ENCODE data around the gene CDK14. TPM values are rescaled to one million over a fixed set of nuclear protein-coding genes. Genes with fewer than 3 reads are reported as not detected.

CDK14 gene
- total RNA-seq, 1 experiment from 2014 or later: 39.1 TPM

DNA sequence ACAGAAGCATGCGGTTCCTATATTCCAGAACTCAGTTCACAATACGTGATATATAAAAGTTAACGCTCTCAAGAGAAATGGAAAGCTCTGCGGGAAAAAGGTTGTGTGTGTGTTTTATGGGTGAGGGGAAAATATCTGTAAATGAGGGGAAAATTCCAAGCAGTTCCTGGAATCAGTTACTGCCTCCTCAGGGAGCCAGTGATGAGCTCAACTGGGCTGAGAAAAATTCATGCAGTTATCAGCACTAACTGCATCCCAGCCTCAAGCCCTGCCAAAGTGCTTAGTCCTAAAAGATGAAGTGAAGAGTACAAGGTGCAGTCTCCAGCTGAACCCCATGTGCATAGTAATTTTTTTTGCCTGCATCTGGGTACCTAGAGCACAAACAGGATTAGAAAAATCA is 191.9 kb downstream of the CDK14 start:
- TF ChIP-seq EZH2 (IDR thresholded peaks at IDR 0.05; ENCODE audit: low read depth): no peak
- TF ChIP-seq, protein P1, sequence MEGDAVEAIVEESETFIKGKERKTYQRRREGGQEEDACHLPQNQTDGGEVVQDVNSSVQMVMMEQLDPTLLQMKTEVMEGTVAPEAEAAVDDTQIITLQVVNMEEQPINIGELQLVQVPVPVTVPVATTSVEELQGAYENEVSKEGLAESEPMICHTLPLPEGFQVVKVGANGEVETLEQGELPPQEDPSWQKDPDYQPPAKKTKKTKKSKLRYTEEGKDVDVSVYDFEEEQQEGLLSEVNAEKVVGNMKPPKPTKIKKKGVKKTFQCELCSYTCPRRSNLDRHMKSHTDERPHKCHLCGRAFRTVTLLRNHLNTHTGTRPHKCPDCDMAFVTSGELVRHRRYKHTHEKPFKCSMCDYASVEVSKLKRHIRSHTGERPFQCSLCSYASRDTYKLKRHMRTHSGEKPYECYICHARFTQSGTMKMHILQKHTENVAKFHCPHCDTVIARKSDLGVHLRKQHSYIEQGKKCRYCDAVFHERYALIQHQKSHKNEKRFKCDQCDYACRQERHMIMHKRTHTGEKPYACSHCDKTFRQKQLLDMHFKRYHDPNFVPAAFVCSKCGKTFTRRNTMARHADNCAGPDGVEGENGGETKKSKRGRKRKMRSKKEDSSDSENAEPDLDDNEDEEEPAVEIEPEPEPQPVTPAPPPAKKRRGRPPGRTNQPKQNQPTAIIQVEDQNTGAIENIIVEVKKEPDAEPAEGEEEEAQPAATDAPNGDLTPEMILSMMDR (conservative IDR thresholded peaks at IDR 0.05): no peak
- intact Hi-C loops (cut with micrococcal nuclease; ENCODE audit: unreplicated experiment): no loop called here

DNA sequence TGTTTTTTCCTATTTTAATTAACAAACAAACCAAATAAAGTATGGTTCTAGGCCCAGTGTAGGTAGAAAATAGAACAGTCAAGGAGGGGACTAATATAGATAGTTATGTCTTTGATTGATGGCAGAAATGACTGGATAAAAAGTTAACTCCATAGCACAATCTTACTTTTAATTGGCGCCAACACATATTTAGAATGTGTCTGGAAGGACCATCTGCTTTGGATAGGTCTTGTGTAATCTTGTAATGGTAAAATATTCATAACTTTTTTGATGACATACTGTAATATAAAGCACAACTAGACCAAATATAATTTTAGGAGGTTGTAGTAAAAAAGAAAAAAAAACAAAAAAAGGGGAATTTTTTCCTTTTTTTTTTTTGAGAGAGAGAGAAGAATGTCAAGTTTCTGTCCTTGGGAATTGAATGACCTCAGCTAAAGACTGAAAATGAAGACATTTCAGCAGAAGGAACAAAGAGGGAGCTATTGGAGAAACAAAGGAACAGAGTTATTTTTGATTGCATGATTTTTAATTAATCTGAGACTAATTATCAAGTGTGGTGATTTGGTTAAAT is 193.7 kb downstream of the CDK14 start:
- POLR2A ChIA-PET (ENCODE audit: unreplicated experiment): no interaction called here
- H3K4me3 ChIP-seq: no peak overlapping the region
- no peaks in the 10 kb centered on the region for H3K9me2 ChIP-seq (ENCODE audit: insufficient read depth)
- no peaks in the 10 kb centered on the region for H3K36me3 ChIP-seq (ENCODE audit: low read depth)
- no peaks in the 10 kb centered on the region for H3K27me3 ChIP-seq (ENCODE audit: insufficient read depth, low read depth)
- intact Hi-C loops (cut with micrococcal nuclease; ENCODE audit: unreplicated experiment): no loop called here
- H3K4me1 ChIP-seq (replicated peaks; ENCODE audit: insufficient read depth): no peaks in the 10 kb centered on the region
- no peaks in the 10 kb centered on the region for H3F3A ChIP-seq (ENCODE audit: insufficient read depth, low read depth)
- BruUV-seq (replicated peaks): no TSS peak
- no peak overlapping the region for H3K4me2 ChIP-seq
- TF ChIP-seq, protein P1 (conservative IDR thresholded peaks at IDR 0.05): no peak
- TF ChIP-seq EZH2 (IDR thresholded peaks at IDR 0.05; ENCODE audit: low read depth): no peak
- DNase-seq: no peak
- CTCF ChIA-PET: no interaction called here
- no peaks in the 10 kb centered on the region for H3K9me3 ChIP-seq (ENCODE audit: insufficient read depth, low read depth)
- H3K27ac ChIP-seq: no peak overlapping the region
- H3K79me2 ChIP-seq (ENCODE audit: low read depth): no peaks in the 10 kb centered on the region
- H2AFZ ChIP-seq: no peak overlapping the region
- H4K20me1 ChIP-seq (ENCODE audit: insufficient read depth): no peaks in the 10 kb centered on the region

More for the DNA sequence above, 191.9 kb downstream of the CDK14 start:
- Histone ChIP-seq H3K27me3 (ENCODE audit: insufficient read depth, low read depth) (no peaks in the 10 kb centered on the region), H3K27ac (no peak overlapping the region), H4K20me1 (ENCODE audit: insufficient read depth) (no peaks in the 10 kb centered on the region), H3K9me3 (ENCODE audit: insufficient read depth, low read depth) (no peaks in the 10 kb centered on the region), H3K4me2 (no peak overlapping the region), H3K9me2 (ENCODE audit: insufficient read depth) (no peaks in the 10 kb centered on the region), H3K4me1 (replicated peaks; ENCODE audit: insufficient read depth) (no peaks in the 10 kb centered on the region), H3F3A (ENCODE audit: insufficient read depth, low read depth) (no peaks in the 10 kb centered on the region), H3K4me3 (no peak overlapping the region), H3K79me2 (ENCODE audit: low read depth) (no peaks in the 10 kb centered on the region), H2AFZ (no peak overlapping the region), H3K36me3 (ENCODE audit: low read depth) (no peaks in the 10 kb centered on the region)
- DNase-seq: no peak
- BruUV-seq (replicated peaks): no TSS peak
- CTCF ChIA-PET: no interaction called here
- POLR2A ChIA-PET (ENCODE audit: unreplicated experiment): no interaction called here

DNA sequence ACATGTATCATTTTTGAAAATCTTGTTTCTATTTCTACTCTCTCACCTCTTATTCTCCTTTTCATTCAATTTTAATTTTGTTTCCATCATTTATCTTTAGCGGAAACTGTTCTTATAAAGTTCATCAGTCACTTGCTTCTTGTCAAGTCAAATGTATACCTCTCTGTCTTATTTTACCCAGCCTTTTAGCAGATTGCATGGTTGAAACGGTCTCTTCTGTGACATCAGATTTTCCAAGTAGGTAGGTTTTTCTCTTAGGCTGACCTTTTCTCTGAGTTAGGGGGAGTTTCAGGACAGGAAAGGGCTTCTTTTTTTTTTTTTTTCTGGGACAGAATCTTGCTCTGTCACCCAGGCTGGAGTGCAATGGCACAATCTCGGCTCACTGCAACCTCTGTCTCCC is 195.5 kb downstream of the CDK14 start:
- intact Hi-C loops (cut with micrococcal nuclease; ENCODE audit: unreplicated experiment): no loop called here
- no peak for TF ChIP-seq EZH2 (IDR thresholded peaks at IDR 0.05; ENCODE audit: low read depth)
- TF ChIP-seq, protein P1 (conservative IDR thresholded peaks at IDR 0.05): no peak
- CTCF ChIA-PET: no interaction called here
- no TSS peak for BruUV-seq (replicated peaks)
- no peaks in the 10 kb centered on the region for H3K9me2 ChIP-seq (ENCODE audit: insufficient read depth)
- no peaks in the 10 kb centered on the region for H3K79me2 ChIP-seq (ENCODE audit: low read depth)
- H3K4me1 ChIP-seq (replicated peaks; ENCODE audit: insufficient read depth): no peaks in the 10 kb centered on the region
- no peaks in the 10 kb centered on the region for H3K36me3 ChIP-seq (ENCODE audit: low read depth)
- H3K4me2 ChIP-seq: no peak overlapping the region
- H3K27me3 ChIP-seq (ENCODE audit: insufficient read depth, low read depth): no peaks in the 10 kb centered on the region
- POLR2A ChIA-PET (ENCODE audit: unreplicated experiment): no interaction called here
- H3K9me3 ChIP-seq (ENCODE audit: insufficient read depth, low read depth): no peaks in the 10 kb centered on the region
- no peak overlapping the region for H2AFZ ChIP-seq
- no peak overlapping the region for H3K4me3 ChIP-seq
- DNase-seq: no peak
- H3K27ac ChIP-seq: no peak overlapping the region
- no peaks in the 10 kb centered on the region for H4K20me1 ChIP-seq (ENCODE audit: insufficient read depth)
- no peaks in the 10 kb centered on the region for H3F3A ChIP-seq (ENCODE audit: insufficient read depth, low read depth)
